ENCODE measurements around the gene MFAP4.

DNA sequence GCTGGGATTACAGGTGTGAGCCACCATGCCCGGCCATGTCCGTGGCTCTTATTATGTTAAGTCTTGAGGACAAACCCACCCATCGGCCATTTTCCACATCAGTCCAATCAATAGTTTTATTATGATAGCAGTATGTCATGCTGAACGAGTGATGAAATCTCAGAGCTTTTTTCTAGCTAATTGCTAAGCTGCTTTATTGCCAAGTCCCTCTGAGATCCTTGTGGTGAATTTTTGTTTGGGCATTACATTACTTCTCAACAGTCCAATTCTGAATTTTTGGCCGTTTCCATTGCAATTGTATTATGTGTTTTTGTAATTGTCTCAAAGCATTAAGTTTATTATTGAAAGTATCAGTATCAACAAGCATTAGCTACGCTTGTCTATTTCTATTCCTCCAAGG, 34.9 kb upstream of the MFAP4 start:
- TF ChIP-seq TRIM28 (IDR thresholded peaks at IDR 0.05; ENCODE audit: borderline replicate concordance, low read length) (no peak), CTCF (tag by site-specific recombination; IDR thresholded peaks at IDR 0.05) (no peak), ZNF121 (tag by site-specific recombination; IDR thresholded peaks at IDR 0.05) (no peak), REST (tag by site-specific recombination; IDR thresholded peaks at IDR 0.05) (no peak), ZNF324 (tag by site-specific recombination; IDR thresholded peaks at IDR 0.05) (no peak), ZNF114 (tag by site-specific recombination; IDR thresholded peaks at IDR 0.05) (no peak), ZSCAN18 (tag by site-specific recombination; IDR thresholded peaks at IDR 0.05) (no peak)
